ENCODE data around the gene CTAG2.
"Not testable (repeated sequence)": the region's sequence is repeated elsewhere in the genome, so short reads cannot be mapped to it uniquely, and the experiment has no call there.

The CTAG2 gene

DNA sequence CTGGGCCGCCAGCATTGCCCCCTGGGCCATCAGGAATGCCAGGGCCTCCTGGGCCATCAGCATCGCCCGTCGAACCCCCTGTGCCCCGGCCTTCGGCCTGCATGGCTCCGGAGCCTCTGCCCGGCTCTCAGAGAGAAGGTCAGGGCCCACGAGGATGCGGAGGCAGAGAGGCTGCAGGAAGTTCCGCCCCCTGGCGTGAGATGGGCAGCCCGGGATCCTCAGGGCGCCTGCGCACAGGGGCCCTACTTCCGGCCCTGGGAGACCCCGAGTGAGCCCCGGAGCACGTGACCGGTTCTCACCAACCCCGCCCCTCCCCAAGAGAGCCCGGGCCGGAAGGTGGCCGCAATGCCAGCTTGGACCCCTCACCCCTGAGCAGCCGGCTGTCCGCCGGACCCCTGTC, at the start of gene CTAG2:
Gene CTAG2, minus strand, starts transcription at position 167 of the 400 bp plus-strand sequence. Its CDS starts 64 bp downstream, at position 103.
- not testable (repeated sequence) for DNase-seq

DNA sequence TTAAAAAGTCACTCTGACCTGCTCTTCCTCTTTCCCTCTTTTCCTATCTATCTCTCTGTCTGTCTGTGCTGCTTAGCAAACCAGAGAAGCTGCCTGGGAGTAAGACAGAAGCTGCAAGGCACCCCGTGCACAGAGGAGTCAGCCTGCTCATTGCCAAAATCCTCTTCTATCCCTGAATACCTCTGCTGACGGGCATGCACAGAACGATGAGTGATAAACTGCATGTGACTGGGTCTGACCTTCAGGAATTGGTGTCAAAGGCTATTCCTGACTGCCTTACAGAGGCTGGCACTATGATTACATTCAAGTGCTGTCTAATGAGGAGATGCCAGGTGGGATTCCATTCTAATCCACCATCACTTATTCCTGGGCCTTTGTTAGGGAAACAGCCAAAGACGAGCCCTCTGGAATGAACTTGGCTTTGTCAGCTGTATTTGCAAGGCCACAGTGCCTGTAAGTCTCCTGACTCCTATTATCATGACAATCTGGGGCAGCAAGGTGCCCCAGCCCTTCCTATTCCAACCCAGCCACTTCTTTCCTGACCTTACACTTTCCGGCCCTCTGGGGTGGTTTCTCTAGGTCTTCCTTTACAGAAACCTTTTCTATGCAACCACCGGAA, 45.4 kb upstream of the CTAG2 start:
- DNase-seq, result no peak

DNA sequence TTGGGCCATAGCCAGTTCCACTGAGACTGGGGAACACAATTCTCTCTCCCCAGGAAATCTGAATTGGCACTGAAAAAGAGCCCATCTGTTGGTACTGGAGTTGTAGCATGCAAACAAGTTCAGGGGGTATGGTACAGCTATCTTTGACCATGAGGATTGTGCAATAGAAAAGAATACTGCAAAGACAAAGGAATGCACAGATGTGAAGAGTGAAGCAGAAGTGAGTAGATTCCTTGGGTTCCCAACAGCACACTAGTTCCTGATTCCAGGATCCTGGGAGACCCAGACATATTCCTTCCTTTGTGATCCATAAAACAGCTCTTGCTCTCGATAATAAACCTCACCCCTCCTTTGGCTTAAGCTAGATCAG, 43.3 kb upstream of the CTAG2 start:
- DNase-seq, result no peak

DNA sequence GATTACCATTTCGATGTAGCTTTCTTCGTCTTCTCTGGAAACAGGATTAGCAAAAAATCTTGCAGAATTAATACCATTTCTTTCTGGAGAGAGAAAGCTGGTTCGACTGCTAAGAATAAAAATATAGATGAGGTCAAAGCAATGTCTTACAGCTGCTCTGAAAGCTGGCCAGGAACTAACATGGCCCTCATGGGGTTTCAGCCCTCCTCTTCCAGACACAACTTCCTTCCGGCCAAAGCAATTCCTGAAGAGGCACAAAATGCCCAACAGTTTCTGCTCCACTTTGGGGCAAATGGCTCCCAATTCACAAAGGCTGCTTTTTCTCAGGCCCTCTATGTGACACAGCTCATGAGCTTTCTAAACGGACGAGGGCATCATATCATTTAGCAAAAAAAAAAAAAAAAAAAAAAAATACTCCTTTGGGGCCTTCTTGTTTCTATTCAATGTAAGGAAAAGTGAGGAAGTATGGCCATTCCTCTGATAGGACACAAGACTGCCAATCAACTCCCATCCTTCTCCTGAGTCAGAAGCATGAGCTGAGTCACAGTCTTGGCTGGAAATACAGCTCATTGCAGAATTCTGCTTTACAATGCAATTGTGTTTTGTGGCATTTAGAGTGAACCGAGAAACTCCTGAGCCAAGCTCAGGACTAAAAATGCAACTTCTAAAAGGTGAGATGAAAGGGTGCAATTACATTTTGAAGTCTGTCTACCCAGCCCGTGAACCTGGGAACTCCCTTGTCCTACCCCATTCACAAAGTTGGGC, 42.7 kb upstream of the CTAG2 start:
- no peak for DNase-seq

DNA sequence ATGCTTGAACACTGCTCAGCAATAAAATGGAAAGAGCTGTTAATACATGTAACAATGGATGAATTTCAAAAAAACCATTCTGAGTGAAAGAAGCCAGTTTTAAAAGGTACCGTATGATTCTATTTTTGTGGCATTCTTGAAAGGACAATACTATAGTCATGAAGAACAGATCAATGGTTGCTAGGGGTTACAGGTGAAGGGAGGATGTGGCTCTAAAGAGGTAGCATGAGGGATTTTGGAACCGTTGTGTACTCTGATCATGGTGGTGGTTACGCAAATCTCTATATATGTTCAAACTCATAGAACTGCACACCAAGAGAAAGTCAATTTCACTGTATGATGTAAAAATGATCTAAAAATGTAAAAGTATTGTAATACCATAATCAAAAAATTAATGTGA, 40.0 kb upstream of the CTAG2 start:
- DNase-seq, result no peak

DNA sequence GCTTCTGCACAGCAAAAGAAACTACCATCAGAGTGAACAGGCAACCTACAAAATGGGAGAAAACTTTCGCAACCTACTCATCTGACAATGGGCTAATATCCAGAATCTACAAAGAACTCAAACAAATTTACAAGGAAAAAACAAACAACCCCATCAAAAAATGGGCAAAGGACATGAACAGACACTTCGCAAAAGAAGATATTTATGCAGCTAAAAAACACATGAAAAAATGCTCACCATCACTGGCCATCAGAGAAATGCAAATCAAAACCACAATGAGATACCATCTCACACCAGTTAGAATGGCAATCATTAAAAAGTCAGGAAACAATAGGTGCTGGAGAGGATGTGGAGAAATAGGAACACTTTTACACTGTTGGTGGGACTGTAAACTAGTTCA, 37.1 kb upstream of the CTAG2 start:
- DNase-seq, result not testable (repeated sequence)

DNA sequence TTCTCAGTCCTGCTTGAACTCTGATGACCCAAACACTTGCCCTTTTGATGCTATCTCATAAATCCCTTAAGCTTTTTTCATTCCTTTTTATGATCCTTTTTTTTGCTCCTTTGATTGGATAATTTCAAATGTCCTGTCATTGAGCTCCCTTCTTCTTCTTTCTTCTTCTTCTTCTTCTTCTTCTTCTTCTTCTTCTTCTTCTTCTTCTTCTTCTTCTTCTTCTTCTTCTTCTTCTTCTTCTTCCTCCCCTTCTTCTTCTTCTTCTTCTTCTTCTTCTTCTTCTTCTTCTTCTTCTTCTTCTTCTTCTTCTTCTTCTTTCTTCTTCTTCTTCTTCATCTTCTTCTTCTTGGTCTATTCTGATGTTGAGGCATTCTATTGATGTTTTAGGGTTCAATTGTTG, 18.7 kb upstream of the CTAG2 start:
- DNase-seq, result not testable (repeated sequence)

DNA sequence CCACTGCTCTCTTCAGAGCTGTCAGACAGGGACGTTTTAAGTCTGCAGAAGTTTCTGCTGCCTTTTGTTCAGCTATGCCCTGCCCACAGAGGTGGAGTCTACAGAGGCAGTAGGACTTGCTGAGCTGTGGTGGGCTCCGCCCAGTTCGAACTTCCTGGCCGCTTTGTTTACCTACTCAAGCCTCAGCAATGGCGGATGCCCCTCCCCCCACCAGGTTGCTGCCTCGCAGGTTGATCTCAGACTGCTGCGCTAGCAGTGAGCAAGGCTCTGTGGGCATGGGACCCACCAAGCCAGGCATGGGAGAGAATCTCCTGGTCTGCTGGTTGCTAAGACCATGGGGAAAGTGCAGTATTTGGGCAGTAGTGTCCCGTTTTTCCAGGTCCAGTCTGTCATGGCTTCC, 17.5 kb upstream of the CTAG2 start:
- DNase-seq, result not testable (repeated sequence)

DNA sequence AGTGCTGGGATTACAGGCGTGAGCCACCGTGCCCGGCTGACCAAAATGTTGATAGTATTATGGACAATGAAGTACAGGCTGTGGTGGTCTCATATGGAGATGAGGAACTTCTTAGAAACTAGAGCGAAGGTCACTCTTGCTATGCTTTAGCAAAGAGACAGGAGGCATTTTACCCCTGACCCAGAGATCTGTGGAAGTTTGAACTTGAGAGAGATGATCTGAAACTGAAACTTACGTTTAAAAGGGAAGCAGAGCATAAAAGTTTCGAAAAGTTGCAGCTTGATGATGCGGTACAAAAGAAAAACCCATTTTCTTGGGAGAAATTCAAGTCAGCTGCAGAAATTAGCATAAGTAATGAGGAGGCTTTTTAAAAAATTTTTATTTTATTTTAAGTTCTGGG, 8.5 kb upstream of the CTAG2 start:
- DNase-seq, result no peak

DNA sequence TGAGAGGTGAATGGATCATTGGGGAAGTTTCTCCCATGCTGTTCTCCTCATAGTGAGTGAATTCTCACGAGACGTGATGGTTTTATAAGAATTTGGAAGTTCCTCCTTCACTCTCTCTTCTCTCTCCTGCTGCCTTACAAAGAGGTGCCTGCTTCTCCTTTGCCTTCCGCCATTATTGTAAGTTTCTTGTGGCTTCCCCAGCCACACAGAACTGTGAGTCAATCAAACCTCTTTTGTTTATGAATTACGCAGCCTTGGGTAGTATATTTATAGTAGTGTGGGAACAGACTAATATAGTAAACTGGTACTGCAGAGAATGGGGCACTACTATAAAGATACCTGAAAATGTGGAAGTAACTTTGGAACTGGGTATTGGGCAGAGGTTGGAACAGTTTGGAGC, 7.8 kb upstream of the CTAG2 start:
- DNase-seq, result no peak

DNA sequence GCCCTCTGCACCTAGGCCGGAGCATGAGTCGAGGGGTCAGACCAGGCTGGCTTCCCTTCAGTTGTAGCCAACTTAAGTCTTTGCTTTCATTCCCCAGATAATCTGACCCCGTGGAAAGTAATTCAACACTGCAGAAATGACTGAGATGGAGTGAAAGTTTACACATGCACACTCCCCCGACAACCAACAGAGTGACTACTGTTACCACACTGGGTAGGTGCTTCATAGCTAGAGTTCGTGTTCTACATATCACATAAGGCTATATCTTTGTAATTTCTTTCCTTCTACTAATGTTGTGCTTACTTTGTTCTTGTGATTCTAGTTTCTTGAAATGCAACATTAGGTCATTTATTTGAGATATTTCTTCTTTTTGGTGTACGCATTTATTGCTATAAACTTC, 7.2 kb upstream of the CTAG2 start:
- no peak for DNase-seq

DNA sequence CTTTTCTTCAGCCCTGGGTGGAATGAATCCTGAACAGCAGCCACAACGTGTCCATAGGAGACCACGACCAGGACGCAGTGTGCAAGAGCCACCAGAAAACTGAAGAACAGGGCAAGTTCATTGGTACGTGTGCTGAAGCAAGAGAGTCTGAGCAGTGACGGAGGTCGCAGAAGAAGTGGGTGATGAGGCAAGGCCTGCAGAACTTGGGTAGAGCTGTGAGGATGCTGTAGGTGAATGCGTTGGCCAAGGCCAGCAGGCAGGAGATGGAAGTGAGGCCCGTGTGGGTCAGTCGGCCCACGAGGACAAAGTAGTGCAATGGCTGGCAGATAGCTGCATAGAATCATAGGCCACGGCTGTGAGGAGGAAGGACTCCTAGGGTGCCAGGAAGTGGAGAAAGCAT, 5.6 kb upstream of the CTAG2 start:
- no peak for DNase-seq

DNA sequence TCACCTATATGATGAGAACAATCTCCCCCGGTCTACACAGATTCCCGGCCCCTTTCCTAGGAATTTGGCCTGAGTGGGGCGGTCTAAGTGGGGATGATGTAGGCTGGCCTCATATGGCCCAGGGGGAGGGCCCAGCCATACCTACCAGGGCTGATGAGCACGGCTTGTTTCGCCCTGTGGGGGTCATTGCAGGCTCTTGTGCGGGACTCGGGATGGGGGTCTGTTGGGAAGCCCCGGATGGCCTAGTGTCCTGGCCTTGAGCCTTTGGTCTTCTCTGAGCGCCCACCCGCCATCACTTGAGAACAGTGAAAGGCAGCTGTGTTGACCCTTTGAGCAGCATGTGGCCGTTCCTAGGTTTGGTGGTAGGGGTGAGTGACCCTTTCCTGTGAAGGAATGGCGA, 4.8 kb upstream of the CTAG2 start:
- DNase-seq, result no peak

DNA sequence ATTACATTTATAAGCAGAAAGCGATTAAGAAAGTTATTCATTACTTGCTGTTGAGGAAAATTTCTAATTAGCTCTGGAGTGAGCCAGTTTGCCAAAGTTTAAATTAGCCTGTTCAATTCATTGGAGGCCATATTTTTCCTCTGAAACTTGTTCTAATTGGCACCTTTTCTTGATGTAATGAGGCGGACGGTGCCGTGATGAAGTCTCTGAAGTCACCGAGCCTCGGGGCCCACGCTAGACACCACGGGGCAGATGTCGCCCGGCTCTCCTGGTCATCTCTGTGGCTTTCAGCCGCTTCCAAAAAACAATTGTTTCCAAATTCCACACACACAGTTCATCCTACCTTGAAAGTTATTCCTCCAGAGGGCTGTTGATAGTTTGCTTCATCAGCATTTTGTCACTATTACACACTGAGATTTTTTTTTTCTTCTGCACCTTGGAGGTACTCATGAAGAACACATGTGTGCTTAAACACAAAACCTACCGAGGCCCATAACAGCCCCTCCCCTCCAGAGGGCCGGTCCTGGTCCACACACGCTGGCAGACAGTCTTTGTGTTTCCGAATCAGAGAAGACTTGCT, 3.9 kb upstream of the CTAG2 start:
- DNase-seq, result no peak

DNA sequence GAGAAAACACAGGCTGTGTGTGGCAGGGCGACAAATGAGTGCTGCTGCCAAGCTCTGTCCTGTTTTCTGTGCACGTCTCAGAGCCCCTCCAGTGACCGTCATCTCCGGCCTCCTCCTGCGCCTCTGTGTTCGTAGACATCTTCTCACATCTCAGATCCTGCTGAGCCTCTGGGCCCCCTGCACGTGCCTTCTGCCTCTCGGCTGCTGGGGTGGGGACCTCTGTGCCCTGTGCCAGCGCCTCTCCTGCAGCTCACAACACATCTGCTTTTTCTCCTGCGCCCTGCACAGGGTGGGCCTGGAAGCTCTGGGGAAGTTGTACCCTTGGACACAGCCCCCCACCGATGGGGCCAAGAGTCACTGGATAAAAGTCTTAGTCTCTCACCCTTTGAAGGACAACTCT, 2.4 kb upstream of the CTAG2 start:
- no peak for DNase-seq

DNA sequence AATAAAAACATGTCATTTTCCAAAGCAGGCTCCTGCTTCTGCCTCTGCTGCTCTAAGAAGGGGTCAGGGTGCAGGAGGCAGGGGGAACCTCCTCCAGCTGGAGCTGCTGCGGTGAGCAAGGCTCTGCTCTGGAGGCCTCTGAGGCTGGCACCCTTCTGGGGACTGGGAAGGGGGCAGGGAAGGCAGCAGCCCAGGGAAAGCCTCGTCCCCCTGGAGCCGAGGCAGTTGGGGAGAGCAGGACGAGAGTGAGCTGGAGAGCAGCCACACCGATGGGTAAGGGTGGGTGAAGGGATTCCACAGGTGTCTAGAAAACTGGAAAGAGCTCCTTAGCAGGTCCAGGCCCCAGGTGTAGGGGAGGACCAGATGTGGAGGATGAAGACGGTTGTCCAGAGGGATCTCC, 2.0 kb upstream of the CTAG2 start:
- DNase-seq, result no peak

DNA sequence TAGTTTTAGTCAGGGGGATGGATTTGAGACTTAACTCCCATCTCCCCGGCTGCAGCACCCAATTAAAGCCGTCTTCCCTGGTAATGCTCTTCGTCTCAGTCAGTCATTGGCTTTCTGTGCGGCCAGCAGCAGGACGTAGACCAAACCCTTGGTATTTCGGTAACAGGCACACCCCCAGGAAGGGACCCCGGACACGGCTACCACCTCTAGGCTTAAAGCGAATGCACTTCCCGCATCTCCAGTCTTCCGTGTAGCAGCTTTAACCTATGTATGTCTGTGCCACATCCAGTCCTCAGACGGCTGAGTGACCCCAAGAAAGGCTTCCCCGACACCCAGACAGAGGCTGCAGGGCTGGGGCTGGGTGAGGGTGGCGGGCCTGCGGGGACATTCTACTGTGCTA, 1.5 kb upstream of the CTAG2 start:
- DNase-seq, result no peak

DNA sequence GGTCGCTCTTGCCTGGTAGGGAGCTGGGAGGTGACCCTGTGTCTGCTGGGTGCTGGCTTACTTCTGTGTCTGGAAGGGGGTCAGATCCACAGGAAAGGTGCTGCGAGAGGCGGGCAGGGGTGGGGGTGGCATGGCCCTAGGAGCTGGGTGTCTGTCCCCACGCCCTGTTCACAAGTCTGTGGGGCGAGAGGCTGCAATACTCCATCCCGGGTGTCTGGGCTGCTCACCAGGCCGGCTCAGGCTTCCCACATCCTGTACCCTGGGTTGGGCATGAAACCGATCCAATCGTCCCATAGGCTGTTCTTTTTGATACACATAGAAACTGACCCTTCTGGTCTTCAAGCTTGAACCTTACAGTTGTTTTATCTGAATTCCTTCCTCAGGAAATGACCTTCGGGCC, 993 bp upstream of the CTAG2 start:
- no peak for DNase-seq

DNA sequence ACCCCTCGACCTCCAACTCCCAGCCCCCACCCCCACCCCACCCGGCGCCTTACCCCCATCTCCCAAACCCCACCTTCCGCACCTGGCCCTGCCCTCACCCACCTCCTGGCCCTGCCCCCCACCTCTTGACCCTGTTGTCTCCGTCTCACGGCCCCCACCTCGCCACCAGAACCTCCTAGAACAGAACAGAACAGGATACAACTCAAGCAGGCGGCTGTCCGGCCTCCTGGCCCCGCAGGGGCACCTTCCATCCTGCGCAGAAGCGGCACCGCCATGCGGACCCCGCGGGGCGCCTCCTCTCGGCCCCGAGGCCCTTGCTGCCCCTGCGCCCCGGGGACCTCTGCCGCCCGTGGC, 354 bp downstream of the CTAG2 start:
- no peak for DNase-seq

DNA sequence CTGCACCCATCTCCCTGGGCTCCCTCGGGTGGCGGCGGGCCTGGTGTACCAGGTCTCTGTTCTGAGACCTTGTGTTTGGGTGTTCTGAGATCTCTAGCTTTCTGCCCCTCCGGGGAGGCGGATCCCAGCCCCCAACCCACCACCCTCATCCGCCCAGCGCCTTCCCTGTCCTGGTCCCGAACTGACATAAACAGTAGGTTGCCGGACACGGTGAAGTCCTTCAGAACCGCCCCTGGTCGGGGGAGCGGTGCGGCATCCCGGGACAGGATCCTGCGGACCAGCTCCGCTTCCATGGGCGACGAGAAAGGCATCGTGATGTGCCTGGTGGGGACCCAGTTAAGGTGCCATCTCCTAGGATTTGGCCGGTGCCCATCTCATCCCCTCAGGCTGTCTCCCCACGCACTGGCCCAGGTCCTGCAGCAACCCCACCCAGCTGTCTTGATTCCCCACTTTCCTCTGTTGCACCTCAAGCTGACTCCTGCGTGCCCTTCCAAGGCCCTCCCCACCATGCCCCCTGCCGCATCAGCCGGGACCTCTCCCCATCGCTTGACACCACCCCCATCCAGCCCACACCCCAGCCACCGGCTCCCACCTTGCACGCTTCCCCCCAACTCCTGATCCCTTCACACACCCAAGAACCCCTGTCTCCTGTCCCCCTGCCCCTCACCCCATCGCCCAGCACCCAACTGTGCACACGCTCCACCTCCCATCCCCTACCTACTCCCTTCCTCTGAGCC, 900 bp downstream of the CTAG2 start:
- DNase-seq, result no peak

DNA sequence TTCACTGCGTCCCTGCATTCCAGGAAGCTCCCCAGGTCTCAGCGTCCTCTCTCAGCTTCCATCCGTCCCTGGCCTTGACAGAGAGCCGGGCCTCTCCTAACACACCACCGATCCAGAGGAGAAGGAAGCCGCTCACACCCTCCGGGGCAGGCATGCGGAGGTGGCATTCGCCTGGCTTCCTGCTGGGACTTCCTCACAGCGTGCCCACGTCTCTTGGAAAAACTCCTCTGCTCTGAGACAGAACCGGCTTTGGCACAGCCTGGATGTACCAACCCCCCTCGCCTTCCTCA, 3.2 kb downstream of the CTAG2 start:
- DNase-seq, result no peak

DNA sequence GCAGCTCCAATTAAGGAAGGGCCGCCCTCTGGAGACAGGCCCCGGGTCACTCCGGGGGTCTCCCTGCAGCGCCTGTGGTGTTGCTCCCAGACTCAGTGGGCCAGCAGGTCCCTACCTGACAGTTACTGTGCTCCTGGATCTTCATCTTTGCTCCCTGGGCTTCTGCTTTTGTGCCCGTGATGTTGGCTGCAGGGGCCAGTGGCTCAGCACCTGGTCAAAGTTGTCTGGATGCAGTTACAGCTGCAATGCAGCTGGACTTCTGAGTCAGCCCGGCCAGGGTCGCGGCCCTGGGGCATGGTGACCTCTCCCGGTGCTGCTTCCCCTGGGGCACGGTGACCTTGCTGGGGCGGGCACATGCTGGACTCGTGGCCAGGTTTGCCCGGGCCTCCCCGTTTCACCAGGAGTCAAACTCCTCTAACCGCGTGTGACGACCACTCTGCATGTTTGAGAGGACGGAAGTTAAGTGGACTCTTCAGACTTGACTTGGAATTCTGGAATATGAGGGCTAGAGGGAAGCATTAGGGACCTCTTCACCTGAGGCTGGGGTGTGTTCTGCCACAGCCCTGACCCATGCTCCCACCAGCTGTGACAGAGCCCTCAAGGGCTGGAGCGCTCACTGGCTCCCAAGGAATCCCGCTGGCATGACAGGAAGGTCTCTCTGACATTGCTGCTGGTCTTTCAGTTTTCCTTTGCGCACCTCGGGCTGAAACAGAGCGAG, 3.7 kb downstream of the CTAG2 start:
- no peak for DNase-seq

DNA sequence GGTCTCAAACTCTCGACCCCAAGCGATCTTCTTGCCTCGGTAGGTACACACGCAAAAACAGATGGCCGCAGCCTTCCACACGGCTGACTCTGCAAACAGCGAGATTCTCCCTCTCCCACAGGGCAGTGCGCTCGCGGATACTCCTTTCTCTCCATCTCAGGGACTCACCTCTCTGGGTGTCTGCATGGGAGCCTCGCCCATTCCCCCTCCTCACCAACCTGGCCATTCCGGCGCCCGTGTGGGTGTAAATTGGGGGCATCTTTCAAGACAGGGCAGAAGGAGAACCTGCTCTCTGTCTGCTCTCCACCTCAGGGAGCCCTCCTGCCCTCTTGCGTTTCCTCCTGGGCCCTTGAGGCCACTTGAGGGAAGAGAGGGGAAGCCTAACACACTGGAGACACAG, 4.4 kb downstream of the CTAG2 start:
- DNase-seq, result no peak
